ENCODE results near the gene FRMD1.
"Not testable (repeated sequence)": the region's sequence is repeated elsewhere in the genome, so short reads cannot be mapped to it uniquely, and the experiment has no call there.

The FRMD1 gene

GRCh38 chr6:168093634-168094033 is 14.6 kb upstream of the FRMD1 start:
- DNase-seq: no peak

- no peak for DNase-seq
These were observed 14.1 kb upstream of the FRMD1 start for GRCh38 chr6:168093071-168093505.

GRCh38 chr6:168092541-168092940 is 13.5 kb upstream of the FRMD1 start:
- no peak for DNase-seq

- DNase-seq: no peak
These were observed 12.6 kb upstream of the FRMD1 start for GRCh38 chr6:168091381-168092264.

- DNase-seq: no peak
These were observed 11.7 kb upstream of the FRMD1 start for GRCh38 chr6:168090706-168091105.

GRCh38 chr6:168090064-168090690 is 11.2 kb upstream of the FRMD1 start:
- no peak for DNase-seq

- DNase-seq: no peak
These were observed 10.4 kb upstream of the FRMD1 start for GRCh38 chr6:168089186-168090063.

GRCh38 chr6:168088161-168089053 is 9.4 kb upstream of the FRMD1 start:
- no peak for DNase-seq

- DNase-seq: no peak
These were observed 8.6 kb upstream of the FRMD1 start for GRCh38 chr6:168087436-168088160.

- no peak for DNase-seq
These were observed 7.6 kb upstream of the FRMD1 start for GRCh38 chr6:168086616-168087015.

- DNase-seq: no peak
These were observed 7.1 kb upstream of the FRMD1 start for GRCh38 chr6:168086066-168086465.

GRCh38 chr6:168084465-168085160 is 5.6 kb upstream of the FRMD1 start:
- no peak for DNase-seq

- no peak for DNase-seq
These were observed 4.5 kb upstream of the FRMD1 start for GRCh38 chr6:168083514-168083885.

GRCh38 chr6:168082860-168083513 is 4.0 kb upstream of the FRMD1 start:
- DNase-seq: no peak

- DNase-seq: no peak
These were observed 3.0 kb upstream of the FRMD1 start for GRCh38 chr6:168081858-168082546.

- no peak for DNase-seq
These were observed 1.5 kb upstream of the FRMD1 start for GRCh38 chr6:168080393-168081077.

GRCh38 chr6:168078175-168078942 is 653 bp downstream of the FRMD1 start:
- DNase-seq: no peak

- DNase-seq: not testable (repeated sequence)
These were observed 1.6 kb downstream of the FRMD1 start for GRCh38 chr6:168077401-168077800.
